GM23338 (cell line): ENCODE data around the gene ZNF106.

Source experiments
- CREB1 ChIP-seq: fragments of 250-450 bp; sonication (Bioruptor Pico); IDR thresholded peaks from 2 replicates; pipeline ENCODE4 v1.5.0; 2020; ENCODE audit warnings: low read depth, mild to moderate bottlenecking, moderate library complexity
- EZH2 ChIP-seq: fragments of 200-600 bp; sonication (generic); IDR thresholded peaks from one replicate; pipeline ENCODE4 v1.8.0; 2017; ENCODE audit warnings: antibody characterized with exemption, mild to moderate bottlenecking, low read depth; ENCODE audit not compliant: unreplicated experiment
- EZH2phosphoT487 ChIP-seq: fragments of 200-600 bp; sonication (generic); IDR thresholded peaks from one replicate; pipeline ENCODE4 v1.8.1; 2018; ENCODE audit warnings: antibody characterized with exemption; ENCODE audit not compliant: unreplicated experiment
- NANOG ChIP-seq: IDR thresholded peaks from 2 replicates; pipeline ENCODE4 v1.6.1; 2016; ENCODE audit warnings: antibody characterized with exemption, borderline replicate concordance
- POLR2AphosphoS5 ChIP-seq: IDR thresholded peaks from 2 replicates; pipeline ENCODE4 v1.6.1; 2016; ENCODE audit warnings: antibody characterized with exemption, low read depth
- STAT1 ChIP-seq: IDR thresholded peaks from one replicate; pipeline ENCODE4 v1.6.1; 2016; ENCODE audit warnings: antibody characterized with exemption; ENCODE audit not compliant: unreplicated experiment
- ZNF114 ChIP-seq: fragments of 250-450 bp; sonication (Bioruptor Pico); IDR thresholded peaks from 2 replicates; pipeline ENCODE4 v1.5.0; 2020; ENCODE audit warnings: mild to moderate bottlenecking, moderate library complexity
- ZNF331 ChIP-seq: fragments of 250-450 bp; sonication (Bioruptor Pico); IDR thresholded peaks from 2 replicates; pipeline ENCODE4 v1.5.0; 2020; ENCODE audit warnings: low read depth, mild to moderate bottlenecking, moderate library complexity
- ZNF462 ChIP-seq: fragments of 250-450 bp; sonication (Bioruptor Pico); IDR thresholded peaks from 2 replicates; pipeline ENCODE4 v1.5.0; 2020; ENCODE audit warnings: mild to moderate bottlenecking, moderate library complexity
- TF ChIP-seq, protein P1 (sequence below), 2 experiments: fragments of 200-600 bp in 1 of 2; sonication (generic) in 1 of 2; conservative IDR thresholded peaks; 2 replicates each; pipeline versions ENCODE4 v1.5.1 to v1.6.1; 2016 to 2017; ENCODE audit warnings: antibody characterized with exemption in 2 of 2, low read depth in 2 of 2, mild to moderate bottlenecking in 2 of 2, moderate library complexity in 1 of 2
- TF ChIP-seq, protein P2 (sequence below): IDR thresholded peaks from 2 replicates; pipeline ENCODE4 v1.6.1; 2016; ENCODE audit warnings: antibody characterized with exemption
- TF ChIP-seq, protein P3 (sequence below): IDR thresholded peaks from one replicate; pipeline ENCODE4 v1.6.1; 2018; ENCODE audit warnings: antibody characterized with exemption; ENCODE audit not compliant: unreplicated experiment

- TF ChIP-seq, protein P1, sequence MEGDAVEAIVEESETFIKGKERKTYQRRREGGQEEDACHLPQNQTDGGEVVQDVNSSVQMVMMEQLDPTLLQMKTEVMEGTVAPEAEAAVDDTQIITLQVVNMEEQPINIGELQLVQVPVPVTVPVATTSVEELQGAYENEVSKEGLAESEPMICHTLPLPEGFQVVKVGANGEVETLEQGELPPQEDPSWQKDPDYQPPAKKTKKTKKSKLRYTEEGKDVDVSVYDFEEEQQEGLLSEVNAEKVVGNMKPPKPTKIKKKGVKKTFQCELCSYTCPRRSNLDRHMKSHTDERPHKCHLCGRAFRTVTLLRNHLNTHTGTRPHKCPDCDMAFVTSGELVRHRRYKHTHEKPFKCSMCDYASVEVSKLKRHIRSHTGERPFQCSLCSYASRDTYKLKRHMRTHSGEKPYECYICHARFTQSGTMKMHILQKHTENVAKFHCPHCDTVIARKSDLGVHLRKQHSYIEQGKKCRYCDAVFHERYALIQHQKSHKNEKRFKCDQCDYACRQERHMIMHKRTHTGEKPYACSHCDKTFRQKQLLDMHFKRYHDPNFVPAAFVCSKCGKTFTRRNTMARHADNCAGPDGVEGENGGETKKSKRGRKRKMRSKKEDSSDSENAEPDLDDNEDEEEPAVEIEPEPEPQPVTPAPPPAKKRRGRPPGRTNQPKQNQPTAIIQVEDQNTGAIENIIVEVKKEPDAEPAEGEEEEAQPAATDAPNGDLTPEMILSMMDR (conservative IDR thresholded peaks at IDR 0.05; ENCODE audit: low read depth in 2 of 2), result no peak
- TF ChIP-seq NANOG (no peak), EZH2phosphoT487 (no peak), CREB1 (CRISPR knock-in tag) (no peak), POLR2AphosphoS5 (no peak), EZH2 (no peak), ZNF331 (no peak), ZNF114 (CRISPR knock-in tag) (no peak), STAT1 (no peak), ZNF462 (CRISPR knock-in tag) (no peak)
- TF ChIP-seq, protein P2, sequence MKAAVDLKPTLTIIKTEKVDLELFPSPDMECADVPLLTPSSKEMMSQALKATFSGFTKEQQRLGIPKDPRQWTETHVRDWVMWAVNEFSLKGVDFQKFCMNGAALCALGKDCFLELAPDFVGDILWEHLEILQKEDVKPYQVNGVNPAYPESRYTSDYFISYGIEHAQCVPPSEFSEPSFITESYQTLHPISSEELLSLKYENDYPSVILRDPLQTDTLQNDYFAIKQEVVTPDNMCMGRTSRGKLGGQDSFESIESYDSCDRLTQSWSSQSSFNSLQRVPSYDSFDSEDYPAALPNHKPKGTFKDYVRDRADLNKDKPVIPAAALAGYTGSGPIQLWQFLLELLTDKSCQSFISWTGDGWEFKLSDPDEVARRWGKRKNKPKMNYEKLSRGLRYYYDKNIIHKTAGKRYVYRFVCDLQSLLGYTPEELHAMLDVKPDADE, result no peak
- TF ChIP-seq, protein P3, sequence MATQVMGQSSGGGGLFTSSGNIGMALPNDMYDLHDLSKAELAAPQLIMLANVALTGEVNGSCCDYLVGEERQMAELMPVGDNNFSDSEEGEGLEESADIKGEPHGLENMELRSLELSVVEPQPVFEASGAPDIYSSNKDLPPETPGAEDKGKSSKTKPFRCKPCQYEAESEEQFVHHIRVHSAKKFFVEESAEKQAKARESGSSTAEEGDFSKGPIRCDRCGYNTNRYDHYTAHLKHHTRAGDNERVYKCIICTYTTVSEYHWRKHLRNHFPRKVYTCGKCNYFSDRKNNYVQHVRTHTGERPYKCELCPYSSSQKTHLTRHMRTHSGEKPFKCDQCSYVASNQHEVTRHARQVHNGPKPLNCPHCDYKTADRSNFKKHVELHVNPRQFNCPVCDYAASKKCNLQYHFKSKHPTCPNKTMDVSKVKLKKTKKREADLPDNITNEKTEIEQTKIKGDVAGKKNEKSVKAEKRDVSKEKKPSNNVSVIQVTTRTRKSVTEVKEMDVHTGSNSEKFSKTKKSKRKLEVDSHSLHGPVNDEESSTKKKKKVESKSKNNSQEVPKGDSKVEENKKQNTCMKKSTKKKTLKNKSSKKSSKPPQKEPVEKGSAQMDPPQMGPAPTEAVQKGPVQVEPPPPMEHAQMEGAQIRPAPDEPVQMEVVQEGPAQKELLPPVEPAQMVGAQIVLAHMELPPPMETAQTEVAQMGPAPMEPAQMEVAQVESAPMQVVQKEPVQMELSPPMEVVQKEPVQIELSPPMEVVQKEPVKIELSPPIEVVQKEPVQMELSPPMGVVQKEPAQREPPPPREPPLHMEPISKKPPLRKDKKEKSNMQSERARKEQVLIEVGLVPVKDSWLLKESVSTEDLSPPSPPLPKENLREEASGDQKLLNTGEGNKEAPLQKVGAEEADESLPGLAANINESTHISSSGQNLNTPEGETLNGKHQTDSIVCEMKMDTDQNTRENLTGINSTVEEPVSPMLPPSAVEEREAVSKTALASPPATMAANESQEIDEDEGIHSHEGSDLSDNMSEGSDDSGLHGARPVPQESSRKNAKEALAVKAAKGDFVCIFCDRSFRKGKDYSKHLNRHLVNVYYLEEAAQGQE, result no peak
Observed at GRCh38 chr15:42502477-42502876, 11.5 kb upstream of the ZNF106 start.
